HG03439 (cell line): ENCODE measurements around the gene CRHR1.
"Not testable (repeated sequence)": the region's sequence is repeated elsewhere in the genome, so short reads cannot be mapped to it uniquely, and the experiment has no call there.

Source experiments
- ATAC-seq: cut with Tn5 transposase; IDR thresholded peaks from one replicate; pipeline ENCODE4 v1.9.1; 2021; ENCODE audit warnings: mild to moderate bottlenecking, moderate library complexity; ENCODE audit not compliant: unreplicated experiment

The CRHR1 gene

DNA sequence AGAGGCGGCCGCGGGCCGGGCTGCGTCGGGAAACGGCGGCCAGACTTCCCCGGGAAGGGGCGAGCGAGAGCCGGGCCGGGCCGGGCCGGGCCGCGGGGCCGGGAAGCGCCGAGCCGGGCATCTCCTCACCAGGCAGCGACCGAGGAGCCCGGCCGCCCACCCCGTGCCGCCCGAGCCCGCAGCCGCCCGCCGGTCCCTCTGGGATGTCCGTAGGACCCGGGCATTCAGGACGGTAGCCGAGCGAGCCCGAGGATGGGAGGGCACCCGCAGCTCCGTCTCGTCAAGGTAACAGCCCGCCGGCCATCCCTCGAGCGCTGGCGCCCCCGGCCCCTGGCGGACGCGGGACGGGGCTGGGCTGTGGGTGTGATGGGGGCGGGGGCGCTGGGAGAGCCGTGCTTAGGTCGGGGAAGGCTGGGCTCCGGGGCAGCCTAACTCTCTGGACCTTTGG, at the start of gene CRHR1:
TSS of gene CRHR1 (plus strand) at position 28 of the 448 bp plus-strand sequence. CDS start at position 253, 225 bp downstream.
- no peak for ATAC-seq

DNA sequence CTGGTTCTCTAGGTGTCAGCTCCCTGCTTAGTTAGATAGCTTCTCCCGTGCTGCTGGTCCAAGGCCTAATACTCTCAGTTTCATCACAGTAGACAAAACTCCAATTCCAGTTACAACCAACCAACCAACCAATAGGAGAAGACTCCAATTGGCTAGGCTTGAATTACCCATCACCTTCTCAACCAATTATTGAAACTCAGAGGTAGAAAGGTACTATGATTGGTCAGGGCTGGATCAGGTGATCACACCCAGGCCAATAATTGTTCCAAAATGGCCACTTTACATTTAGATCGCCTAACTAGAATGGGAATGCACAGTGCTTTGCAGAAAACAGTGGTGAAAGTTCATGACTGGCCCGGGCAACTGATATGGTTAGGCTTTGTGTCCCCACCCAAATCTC, 49.5 kb upstream of the CRHR1 start:
- no peak for ATAC-seq

DNA sequence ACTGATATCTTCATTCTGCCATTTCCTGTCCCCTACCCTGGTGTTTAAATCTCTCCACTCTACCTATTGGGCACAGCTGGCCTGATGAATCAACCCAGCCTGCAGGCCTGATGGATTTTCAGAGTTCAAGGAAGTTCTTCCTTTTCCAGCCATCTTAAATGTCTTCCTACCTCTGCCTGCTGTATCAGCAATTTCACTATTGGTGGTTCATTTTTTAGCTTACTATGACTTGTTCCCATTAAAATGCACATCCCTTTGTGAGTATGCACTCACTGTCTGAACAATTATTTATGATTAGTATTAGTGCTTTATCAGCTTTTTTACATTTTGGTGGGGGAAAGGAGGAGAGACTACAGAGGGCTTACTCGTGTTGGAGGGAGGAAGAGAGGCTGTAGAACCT, 48.6 kb upstream of the CRHR1 start:
- no peak for ATAC-seq

DNA sequence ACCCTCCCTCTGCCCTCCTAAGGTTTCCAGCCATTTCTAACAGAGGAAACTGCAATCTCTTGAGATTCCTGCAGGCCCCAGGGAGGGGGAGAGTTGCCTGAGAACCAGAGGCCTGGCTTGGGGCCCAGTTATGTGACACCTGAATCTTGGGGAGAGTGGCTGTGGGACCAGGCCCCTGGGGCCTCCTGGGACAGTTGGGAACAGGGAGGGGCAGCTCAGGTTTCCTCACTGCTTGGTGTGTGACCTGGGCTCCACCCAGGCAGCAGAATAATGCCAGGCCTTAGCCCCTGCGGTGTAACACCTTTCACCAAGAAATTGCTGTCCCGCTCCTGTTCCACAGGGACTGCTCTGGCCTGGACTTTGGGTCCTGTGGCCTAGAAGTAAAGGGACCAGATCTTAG, 44.3 kb upstream of the CRHR1 start:
- no peak for ATAC-seq

- no peak for ATAC-seq
These were observed 43.4 kb upstream of the CRHR1 start for GRCh38 chr17:45740553-45741330.

- ATAC-seq = no peak
These were observed 41.9 kb upstream of the CRHR1 start for GRCh38 chr17:45742251-45742650.

DNA sequence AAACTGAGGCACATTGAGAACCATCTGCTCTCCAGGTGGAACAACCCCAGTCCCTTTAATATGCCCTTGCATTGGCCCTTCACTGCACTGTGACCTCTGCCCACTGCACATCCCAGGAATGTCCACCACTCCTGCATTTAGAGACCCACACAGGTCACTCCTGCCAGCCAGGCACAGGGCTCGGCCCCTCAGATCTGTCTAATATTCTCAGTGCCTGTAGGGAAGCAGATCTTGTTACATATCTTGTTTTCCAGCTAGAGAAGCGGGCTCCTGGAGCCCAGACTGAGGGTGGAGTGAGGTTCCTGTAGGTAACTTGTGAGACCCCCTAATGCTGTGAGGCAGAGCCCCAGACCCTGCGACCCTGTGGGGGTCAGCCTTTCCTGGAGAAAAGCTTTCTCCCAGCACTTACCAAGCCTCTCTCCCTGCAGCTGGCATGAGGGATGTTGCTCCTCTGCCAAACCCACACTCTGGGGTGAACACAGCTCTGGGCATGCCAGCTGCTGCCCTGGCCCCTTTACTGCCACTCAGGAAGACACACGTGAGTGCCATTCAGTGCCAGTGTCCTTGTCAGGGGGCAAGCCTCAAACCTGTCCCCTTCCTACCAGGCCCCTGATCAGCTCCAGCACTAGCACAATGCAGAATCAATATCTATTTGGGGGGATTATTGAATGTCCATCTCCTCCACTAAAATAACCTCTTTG, 40.3 kb upstream of the CRHR1 start:
- ATAC-seq = no peak

GRCh38 chr17:45744826-45745225, 39.3 kb upstream of the CRHR1 start:
- ATAC-seq = not testable (repeated sequence)

DNA sequence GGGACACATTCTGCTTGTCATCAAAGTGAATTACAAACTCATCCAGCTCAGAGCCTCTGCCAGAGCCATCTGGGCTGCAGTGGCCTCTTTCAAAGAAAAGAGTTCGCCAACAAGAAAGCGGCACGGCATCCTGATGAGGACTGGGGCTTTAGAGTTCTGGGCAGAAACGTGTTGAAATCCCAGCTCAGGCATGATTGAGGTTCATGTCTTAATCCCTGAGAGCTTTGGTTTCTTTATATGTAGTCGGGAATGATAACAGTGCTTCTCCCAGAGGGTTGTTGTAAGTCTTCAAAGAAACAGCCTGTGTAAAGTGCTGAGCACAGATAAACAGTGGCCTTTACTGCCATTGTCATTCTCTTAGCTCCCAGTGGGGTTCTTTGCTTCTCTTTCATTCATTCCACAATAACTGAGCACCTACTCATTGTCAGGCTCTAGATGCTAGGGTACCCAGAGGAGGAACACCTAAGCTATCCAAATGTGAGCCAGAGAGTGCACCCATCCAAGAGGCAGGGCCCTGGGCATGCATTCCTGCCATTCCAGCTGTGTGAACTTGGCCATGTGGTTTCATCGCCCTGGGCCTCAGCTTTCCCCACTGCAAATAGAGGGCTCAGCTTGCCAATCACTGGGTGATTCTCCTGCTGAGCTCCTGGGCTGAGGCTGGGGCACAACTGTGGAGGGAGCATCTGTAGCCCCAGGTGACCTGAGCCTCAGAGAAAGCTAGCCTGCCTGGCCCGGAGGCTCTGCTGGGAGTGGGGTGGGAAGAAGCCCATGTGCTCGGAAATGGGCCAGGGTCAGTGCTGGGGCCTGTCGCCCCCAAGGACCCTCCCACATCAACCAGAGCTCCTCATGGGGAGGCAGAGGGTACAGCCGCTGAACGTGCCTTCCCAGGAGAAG, 38.3 kb upstream of the CRHR1 start:
- ATAC-seq = no peak

DNA sequence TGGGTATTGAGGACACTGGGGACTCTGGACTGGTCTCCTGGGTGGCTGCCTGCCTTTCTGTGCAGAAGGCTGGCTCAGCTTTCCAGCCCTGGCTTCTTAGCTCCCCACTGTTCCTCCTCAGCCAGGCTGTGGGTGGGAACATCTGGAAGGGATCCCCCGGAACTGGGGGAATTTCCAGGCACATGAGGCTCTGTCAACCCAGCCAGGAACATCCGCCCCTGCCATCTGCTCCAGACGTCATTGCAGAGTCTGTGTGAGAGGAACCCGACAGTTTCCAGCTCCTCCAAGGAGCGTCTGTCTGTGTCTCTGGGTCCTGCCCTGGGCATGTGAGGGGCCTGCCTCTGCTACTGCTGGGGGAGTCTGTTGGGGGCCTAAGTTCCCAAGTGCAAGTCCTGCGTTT, 36.2 kb upstream of the CRHR1 start:
- ATAC-seq = no peak

- no peak for ATAC-seq
These were observed 35.3 kb upstream of the CRHR1 start for GRCh38 chr17:45748731-45749310.

- ATAC-seq = no peak
These were observed 34.2 kb upstream of the CRHR1 start for GRCh38 chr17:45749831-45750335.

GRCh38 chr17:45750779-45751440, 33.2 kb upstream of the CRHR1 start:
- ATAC-seq = no peak

DNA sequence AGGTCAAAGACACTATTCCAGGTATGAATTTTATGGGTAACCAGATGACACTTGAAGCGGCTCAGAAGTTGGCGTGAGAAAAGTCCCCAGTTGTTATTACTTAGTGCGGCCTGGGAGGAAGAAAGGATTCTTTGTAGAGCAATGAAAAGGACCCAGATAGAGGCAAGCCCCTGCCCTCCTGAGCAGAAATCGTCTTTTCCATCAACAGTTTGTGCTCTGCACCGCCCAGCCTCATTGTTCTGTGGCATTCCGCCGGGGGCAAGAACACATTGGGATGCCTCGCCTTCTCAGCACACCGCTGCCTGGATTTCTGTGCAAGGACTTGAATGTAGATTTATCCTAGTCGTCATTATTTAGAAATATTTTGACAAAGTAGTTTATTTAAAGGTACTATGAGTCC, 32.7 kb upstream of the CRHR1 start:
- ATAC-seq = no peak

- no peak for ATAC-seq
These were observed 31.9 kb upstream of the CRHR1 start for GRCh38 chr17:45752246-45752645.

DNA sequence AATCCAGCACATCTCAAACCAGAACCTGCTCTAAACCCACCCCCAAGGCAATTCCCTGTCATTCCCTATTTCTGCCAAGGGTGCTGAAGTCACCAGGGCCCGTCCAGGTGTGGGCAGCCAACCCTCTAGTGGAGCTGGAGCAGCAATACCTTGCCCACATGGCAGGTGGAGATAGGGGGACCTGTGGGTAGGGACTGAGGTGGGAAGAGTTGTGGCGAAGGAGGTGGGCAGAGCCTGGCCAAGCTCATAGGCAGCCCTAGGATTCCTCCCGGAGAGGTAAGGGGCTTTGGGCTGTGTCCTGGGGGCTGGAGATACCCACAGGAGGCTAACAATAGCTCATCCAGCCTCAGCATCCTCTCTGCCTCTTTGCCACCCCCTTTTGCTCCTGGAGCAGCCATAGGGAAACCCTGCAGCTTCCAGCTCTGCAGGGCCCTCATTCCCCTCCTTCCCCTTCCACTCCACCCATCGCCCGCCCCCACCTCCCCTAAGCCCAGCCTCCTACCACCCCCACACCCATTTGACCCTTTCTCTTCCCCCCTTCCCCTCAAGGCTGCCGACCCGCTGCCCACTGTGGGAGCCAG, 30.4 kb upstream of the CRHR1 start:
- ATAC-seq = no peak

DNA sequence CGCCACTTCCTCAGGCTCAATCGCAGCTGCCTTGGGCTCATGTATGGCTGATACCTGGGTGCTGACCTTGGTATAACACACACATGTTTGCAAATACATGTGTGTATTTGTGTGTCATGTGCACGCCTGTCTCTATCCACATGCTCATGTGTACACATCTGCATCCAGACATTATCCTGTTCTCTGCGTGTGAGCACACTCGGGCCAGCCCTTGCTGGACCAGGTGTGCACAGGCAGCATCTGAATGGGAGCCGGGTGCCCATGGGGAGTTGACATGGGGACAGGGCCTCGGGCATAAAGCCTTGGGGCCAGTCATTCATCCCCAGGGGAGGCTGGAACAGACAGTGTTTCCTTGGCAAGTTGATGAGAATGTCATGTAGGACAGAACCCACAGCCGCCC, 29.1 kb upstream of the CRHR1 start:
- no peak for ATAC-seq

GRCh38 chr17:45756266-45756991, 27.7 kb upstream of the CRHR1 start:
- ATAC-seq = no peak
